ENCODE data around the gene STAB2.

DNA sequence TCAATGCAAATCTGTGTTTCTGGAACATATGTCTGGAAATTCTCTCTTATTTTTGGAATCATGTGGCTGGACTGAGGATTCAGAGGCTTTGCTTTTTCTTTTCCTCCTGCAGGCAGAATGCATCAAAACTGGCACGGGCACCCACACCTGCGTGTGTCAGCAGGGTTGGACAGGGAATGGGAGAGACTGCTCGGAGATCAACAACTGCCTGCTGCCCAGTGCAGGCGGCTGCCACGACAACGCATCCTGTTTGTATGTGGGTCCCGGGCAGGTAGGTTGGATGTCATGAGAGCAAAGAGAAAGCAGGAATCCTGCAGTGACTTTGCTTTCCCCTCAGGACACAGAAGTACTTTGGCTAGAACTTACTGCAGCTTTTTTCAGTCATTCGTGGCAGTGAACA is 90.3 kb downstream of the STAB2 start:
- TF ChIP-seq EZH2phosphoT487 (IDR thresholded peaks at IDR 0.05; ENCODE audit: borderline replicate concordance, low read depth, low read length): no peak
- TF ChIP-seq, protein P1, sequence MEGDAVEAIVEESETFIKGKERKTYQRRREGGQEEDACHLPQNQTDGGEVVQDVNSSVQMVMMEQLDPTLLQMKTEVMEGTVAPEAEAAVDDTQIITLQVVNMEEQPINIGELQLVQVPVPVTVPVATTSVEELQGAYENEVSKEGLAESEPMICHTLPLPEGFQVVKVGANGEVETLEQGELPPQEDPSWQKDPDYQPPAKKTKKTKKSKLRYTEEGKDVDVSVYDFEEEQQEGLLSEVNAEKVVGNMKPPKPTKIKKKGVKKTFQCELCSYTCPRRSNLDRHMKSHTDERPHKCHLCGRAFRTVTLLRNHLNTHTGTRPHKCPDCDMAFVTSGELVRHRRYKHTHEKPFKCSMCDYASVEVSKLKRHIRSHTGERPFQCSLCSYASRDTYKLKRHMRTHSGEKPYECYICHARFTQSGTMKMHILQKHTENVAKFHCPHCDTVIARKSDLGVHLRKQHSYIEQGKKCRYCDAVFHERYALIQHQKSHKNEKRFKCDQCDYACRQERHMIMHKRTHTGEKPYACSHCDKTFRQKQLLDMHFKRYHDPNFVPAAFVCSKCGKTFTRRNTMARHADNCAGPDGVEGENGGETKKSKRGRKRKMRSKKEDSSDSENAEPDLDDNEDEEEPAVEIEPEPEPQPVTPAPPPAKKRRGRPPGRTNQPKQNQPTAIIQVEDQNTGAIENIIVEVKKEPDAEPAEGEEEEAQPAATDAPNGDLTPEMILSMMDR (conservative IDR thresholded peaks at IDR 0.05; ENCODE audit: low read length): no peak
